Dedifferentiated amniotic fluid mesenchymal stem cell (primary cell): ENCODE results near the gene ZNF521.

Source experiments
- DNase-seq: peaks from one replicate; pipeline ENCODE4 v3.0.0-alpha.2; 2016; ENCODE audit errors: extremely low spot score

ZNF521 gene

GRCh38 chr18:25167612-25168410, 184.2 kb downstream of the ZNF521 start:
- DNase-seq = no peak

- peak; percentile 34 for DNase-seq
Observed at GRCh38 chr18:25166113-25166512, 185.9 kb downstream of the ZNF521 start.

- peak; percentile 27 for DNase-seq
Observed at GRCh38 chr18:25164848-25165811, 186.8 kb downstream of the ZNF521 start.

GRCh38 chr18:25164211-25164847, 187.6 kb downstream of the ZNF521 start:
- no peak for DNase-seq

GRCh38 chr18:25153426-25153825, 198.5 kb downstream of the ZNF521 start:
- no peak for DNase-seq

GRCh38 chr18:25147877-25148488, 204.0 kb downstream of the ZNF521 start:
- no peak for DNase-seq

GRCh38 chr18:25146512-25146910, 205.5 kb downstream of the ZNF521 start:
- DNase-seq = no peak

- DNase-seq = no peak
Observed at GRCh38 chr18:25145731-25146511, 206.0 kb downstream of the ZNF521 start.

- peak; percentile 54 for DNase-seq
Observed at GRCh38 chr18:25144820-25145219, 207.1 kb downstream of the ZNF521 start.

- no peak for DNase-seq
Observed at GRCh38 chr18:25141886-25142285, 210.1 kb downstream of the ZNF521 start.

GRCh38 chr18:25141399-25141798, 210.6 kb downstream of the ZNF521 start:
- DNase-seq = no peak

GRCh38 chr18:25140962-25141308, 211.0 kb downstream of the ZNF521 start:
- no peak for DNase-seq

GRCh38 chr18:25140124-25140961, 211.6 kb downstream of the ZNF521 start:
- no peak for DNase-seq

GRCh38 chr18:25137197-25137472, 214.8 kb downstream of the ZNF521 start:
- no peak for DNase-seq

GRCh38 chr18:25136416-25137196, 215.4 kb downstream of the ZNF521 start:
- no peak for DNase-seq

- no peak for DNase-seq
Observed at GRCh38 chr18:25134861-25135260, 217.1 kb downstream of the ZNF521 start.

GRCh38 chr18:25133879-25134278, 218.1 kb downstream of the ZNF521 start:
- DNase-seq = no peak

GRCh38 chr18:25132786-25133496, 219.0 kb downstream of the ZNF521 start:
- no peak for DNase-seq

GRCh38 chr18:25126751-25127150, 225.2 kb downstream of the ZNF521 start:
- DNase-seq = no peak
